Fibroblast of peridontal ligament (primary cell): ENCODE data around the gene RNF14.

Experiments
- DNase-seq: peaks from one replicate; pipeline ENCODE4 v3.0.0-alpha.2; 2010; ENCODE audit errors: extremely low read depth

Gene RNF14

GRCh38 chr5:141982626-141983025 is 13.7 kb downstream of the RNF14 start:
- DNase-seq = no peak

- no peak for DNase-seq
Observed at GRCh38 chr5:141986072-141986471, 17.2 kb downstream of the RNF14 start.

GRCh38 chr5:141989720-141990119 is 20.8 kb downstream of the RNF14 start:
- DNase-seq = no peak

GRCh38 chr5:141992349-141992963 is 23.6 kb downstream of the RNF14 start:
- DNase-seq = peak; percentile 76

GRCh38 chr5:141994511-141995136 is 25.7 kb downstream of the RNF14 start:
- DNase-seq = no peak

GRCh38 chr5:141995656-141996055 is 26.8 kb downstream of the RNF14 start:
- DNase-seq = no peak

- DNase-seq = no peak
Observed at GRCh38 chr5:141997358-141997960, 28.6 kb downstream of the RNF14 start.

- no peak for DNase-seq
Observed at GRCh38 chr5:142000173-142000572, 31.3 kb downstream of the RNF14 start.

GRCh38 chr5:142000704-142001484 is 32.0 kb downstream of the RNF14 start:
- DNase-seq = peak; percentile 24

GRCh38 chr5:142003266-142003800 is 34.4 kb downstream of the RNF14 start:
- no peak for DNase-seq

- no peak for DNase-seq
Observed at GRCh38 chr5:142006363-142007236, 37.7 kb downstream of the RNF14 start.

- DNase-seq = no peak
Observed at GRCh38 chr5:142007237-142007544, 38.3 kb downstream of the RNF14 start.

- no peak for DNase-seq
Observed at GRCh38 chr5:142008813-142009212, 39.9 kb downstream of the RNF14 start.

- no peak for DNase-seq
Observed at GRCh38 chr5:142009886-142010285, 41.0 kb downstream of the RNF14 start.

- DNase-seq = no peak
Observed at GRCh38 chr5:142011572-142012185, 42.8 kb downstream of the RNF14 start.

- DNase-seq = peak; percentile 39
Observed at GRCh38 chr5:142012186-142012785, 43.4 kb downstream of the RNF14 start.

- peak; percentile 64 for DNase-seq
Observed at GRCh38 chr5:142012792-142013388, 44.0 kb downstream of the RNF14 start, which contains the start of gene GNPDA1. TSS of gene GNPDA1 (minus strand) at chr5:142013027. CDS start at chr5:142012035, 992 bp downstream.

GRCh38 chr5:142013734-142014521 is 45.0 kb downstream of the RNF14 start:
- DNase-seq = peak; percentile 59

- peak; percentile 51 for DNase-seq
Observed at GRCh38 chr5:142014911-142015584, 46.1 kb downstream of the RNF14 start.
